ENCODE data around the gene CRHR1.

The CRHR1 gene

GRCh38 chr17:45749831-45750335 lies 34.2 kb upstream of the CRHR1 start:
- H3K9ac ChIP-seq (ENCODE audit: low read length): no peak overlapping the region
- no peaks in the 10 kb centered on the region for H3K9me3 ChIP-seq (ENCODE audit: low read length)
- H3K4me3 ChIP-seq (ENCODE audit: low read depth in 1 of 2, low read length in 2 of 2): no peak overlapping the region
- peaks cover 0 to 18% of the 10 kb centered on the region in 2 donors for H3K27me3 ChIP-seq (ENCODE audit: control insufficient read depth in 1 of 2, insufficient read depth in 2 of 2, low read length in 2 of 2)
- no peaks in the 10 kb centered on the region for H3K36me3 ChIP-seq (ENCODE audit: insufficient read depth, low read length)
- no peaks in the 10 kb centered on the region for H3K4me1 ChIP-seq (ENCODE audit: insufficient read depth, low read length)
- no peak overlapping the region for H3K27ac ChIP-seq (ENCODE audit: low read depth, low read length)

DNA sequence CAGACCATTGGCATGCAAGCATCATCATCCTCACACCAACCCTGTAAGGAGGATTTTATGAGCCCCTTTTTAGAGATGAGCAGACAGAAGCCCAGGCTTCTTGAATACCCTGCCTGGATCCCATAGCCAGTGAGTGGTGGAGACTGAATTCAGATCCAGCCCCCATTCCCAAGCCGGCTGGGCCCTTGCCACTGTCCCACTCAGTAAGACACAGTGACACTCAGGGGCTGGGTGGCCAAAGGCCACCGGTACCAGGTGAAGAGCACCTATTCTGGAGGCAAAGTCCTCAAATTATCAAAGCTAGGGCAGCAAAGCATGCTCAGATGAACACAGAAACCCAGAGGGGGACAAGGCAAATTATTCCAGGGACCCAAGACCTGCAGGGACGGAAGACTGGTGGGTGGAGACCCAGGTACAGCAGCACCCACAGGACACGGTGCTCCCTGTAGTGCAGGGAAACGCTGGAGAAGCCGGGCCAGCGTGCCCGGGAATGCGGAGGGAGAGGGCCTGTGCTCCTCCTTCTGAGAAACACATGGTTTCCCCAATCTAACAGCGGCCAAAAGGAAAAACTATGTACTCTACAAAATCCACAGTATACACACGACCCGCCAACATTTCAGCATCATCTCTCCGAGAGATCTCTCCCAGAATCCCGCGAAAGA lies 33.2 kb upstream of the CRHR1 start:
- H3K4me3 ChIP-seq (ENCODE audit: low read depth in 1 of 2, low read length in 2 of 2): no peak overlapping the region
- H3K9ac ChIP-seq (ENCODE audit: low read length): no peak overlapping the region
- no peaks in the 10 kb centered on the region for H3K4me1 ChIP-seq (ENCODE audit: insufficient read depth, low read length)
- no peaks in the 10 kb centered on the region for H3K36me3 ChIP-seq (ENCODE audit: insufficient read depth, low read length)
- peaks cover 0 to 21% of the 10 kb centered on the region in 2 donors for H3K27me3 ChIP-seq (ENCODE audit: control insufficient read depth in 1 of 2, insufficient read depth in 2 of 2, low read length in 2 of 2)
- no peaks in the 10 kb centered on the region for H3K9me3 ChIP-seq (ENCODE audit: low read length)
- no peak overlapping the region for H3K27ac ChIP-seq (ENCODE audit: low read depth, low read length)

DNA sequence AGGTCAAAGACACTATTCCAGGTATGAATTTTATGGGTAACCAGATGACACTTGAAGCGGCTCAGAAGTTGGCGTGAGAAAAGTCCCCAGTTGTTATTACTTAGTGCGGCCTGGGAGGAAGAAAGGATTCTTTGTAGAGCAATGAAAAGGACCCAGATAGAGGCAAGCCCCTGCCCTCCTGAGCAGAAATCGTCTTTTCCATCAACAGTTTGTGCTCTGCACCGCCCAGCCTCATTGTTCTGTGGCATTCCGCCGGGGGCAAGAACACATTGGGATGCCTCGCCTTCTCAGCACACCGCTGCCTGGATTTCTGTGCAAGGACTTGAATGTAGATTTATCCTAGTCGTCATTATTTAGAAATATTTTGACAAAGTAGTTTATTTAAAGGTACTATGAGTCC lies 32.7 kb upstream of the CRHR1 start:
- Histone ChIP-seq H3K27ac (ENCODE audit: low read depth, low read length) (no peak overlapping the region), H3K9me3 (ENCODE audit: low read length) (no peaks in the 10 kb centered on the region), H3K27me3 (ENCODE audit: control insufficient read depth in 1 of 2, insufficient read depth in 2 of 2, low read length in 2 of 2) (peaks cover 0 to 22% of the 10 kb centered on the region in 2 donors), H3K36me3 (ENCODE audit: insufficient read depth, low read length) (no peaks in the 10 kb centered on the region), H3K4me1 (ENCODE audit: insufficient read depth, low read length) (no peaks in the 10 kb centered on the region), H3K9ac (ENCODE audit: low read length) (no peak overlapping the region), H3K4me3 (ENCODE audit: low read depth in 1 of 2, low read length in 2 of 2) (no peak overlapping the region)

DNA sequence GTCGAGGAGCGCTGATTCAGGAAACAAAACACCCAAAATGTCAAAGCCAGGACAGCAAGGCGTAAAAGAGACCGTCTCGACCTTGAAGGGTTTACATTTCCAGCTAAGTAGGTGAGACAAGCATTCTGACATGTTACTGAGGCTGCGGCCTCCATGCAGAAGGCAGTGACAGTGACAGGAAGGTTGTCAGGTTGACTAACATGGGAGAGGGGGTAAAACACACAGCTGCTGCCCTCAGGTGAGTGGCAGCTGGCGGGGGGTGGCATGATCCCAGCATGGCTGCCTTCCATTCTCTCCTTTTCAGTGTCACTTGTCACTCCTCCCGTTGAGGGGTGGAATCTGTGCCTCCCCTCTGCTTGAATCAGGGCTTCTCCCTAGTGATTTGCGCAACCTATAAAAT lies 31.9 kb upstream of the CRHR1 start:
- Histone ChIP-seq H3K9ac (ENCODE audit: low read length) (no peak overlapping the region), H3K9me3 (ENCODE audit: low read length) (no peaks in the 10 kb centered on the region), H3K27ac (ENCODE audit: low read depth, low read length) (no peak overlapping the region), H3K4me1 (ENCODE audit: insufficient read depth, low read length) (no peaks in the 10 kb centered on the region), H3K4me3 (ENCODE audit: low read depth in 1 of 2, low read length in 2 of 2) (no peak overlapping the region), H3K36me3 (ENCODE audit: insufficient read depth, low read length) (no peaks in the 10 kb centered on the region), H3K27me3 (ENCODE audit: control insufficient read depth in 1 of 2, insufficient read depth in 2 of 2, low read length in 2 of 2) (peaks cover 0 to 24% of the 10 kb centered on the region in 2 donors)

- Histone ChIP-seq H3K4me3 (ENCODE audit: low read depth in 1 of 2, low read length in 2 of 2) (no peak overlapping the region), H3K27ac (ENCODE audit: low read depth, low read length) (no peak overlapping the region), H3K4me1 (ENCODE audit: insufficient read depth, low read length) (no peaks in the 10 kb centered on the region), H3K9ac (ENCODE audit: low read length) (no peak overlapping the region), H3K9me3 (ENCODE audit: low read length) (no peaks in the 10 kb centered on the region), H3K36me3 (ENCODE audit: insufficient read depth, low read length) (no peaks in the 10 kb centered on the region), H3K27me3 (ENCODE audit: control insufficient read depth in 1 of 2, insufficient read depth in 2 of 2, low read length in 2 of 2) (peaks cover 0 to 24% of the 10 kb centered on the region in 2 donors)
Observed at GRCh38 chr17:45753645-45754225, 30.4 kb upstream of the CRHR1 start.

DNA sequence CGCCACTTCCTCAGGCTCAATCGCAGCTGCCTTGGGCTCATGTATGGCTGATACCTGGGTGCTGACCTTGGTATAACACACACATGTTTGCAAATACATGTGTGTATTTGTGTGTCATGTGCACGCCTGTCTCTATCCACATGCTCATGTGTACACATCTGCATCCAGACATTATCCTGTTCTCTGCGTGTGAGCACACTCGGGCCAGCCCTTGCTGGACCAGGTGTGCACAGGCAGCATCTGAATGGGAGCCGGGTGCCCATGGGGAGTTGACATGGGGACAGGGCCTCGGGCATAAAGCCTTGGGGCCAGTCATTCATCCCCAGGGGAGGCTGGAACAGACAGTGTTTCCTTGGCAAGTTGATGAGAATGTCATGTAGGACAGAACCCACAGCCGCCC lies 29.1 kb upstream of the CRHR1 start:
- peaks cover 0 to 24% of the 10 kb centered on the region in 2 donors for H3K27me3 ChIP-seq (ENCODE audit: control insufficient read depth in 1 of 2, insufficient read depth in 2 of 2, low read length in 2 of 2)
- no peak overlapping the region for H3K4me3 ChIP-seq (ENCODE audit: low read depth in 1 of 2, low read length in 2 of 2)
- no peaks in the 10 kb centered on the region for H3K9me3 ChIP-seq (ENCODE audit: low read length)
- H3K36me3 ChIP-seq (ENCODE audit: insufficient read depth, low read length): no peaks in the 10 kb centered on the region
- no peak overlapping the region for H3K9ac ChIP-seq (ENCODE audit: low read length)
- H3K27ac ChIP-seq (ENCODE audit: low read depth, low read length): no peak overlapping the region
- no peaks in the 10 kb centered on the region for H3K4me1 ChIP-seq (ENCODE audit: insufficient read depth, low read length)

DNA sequence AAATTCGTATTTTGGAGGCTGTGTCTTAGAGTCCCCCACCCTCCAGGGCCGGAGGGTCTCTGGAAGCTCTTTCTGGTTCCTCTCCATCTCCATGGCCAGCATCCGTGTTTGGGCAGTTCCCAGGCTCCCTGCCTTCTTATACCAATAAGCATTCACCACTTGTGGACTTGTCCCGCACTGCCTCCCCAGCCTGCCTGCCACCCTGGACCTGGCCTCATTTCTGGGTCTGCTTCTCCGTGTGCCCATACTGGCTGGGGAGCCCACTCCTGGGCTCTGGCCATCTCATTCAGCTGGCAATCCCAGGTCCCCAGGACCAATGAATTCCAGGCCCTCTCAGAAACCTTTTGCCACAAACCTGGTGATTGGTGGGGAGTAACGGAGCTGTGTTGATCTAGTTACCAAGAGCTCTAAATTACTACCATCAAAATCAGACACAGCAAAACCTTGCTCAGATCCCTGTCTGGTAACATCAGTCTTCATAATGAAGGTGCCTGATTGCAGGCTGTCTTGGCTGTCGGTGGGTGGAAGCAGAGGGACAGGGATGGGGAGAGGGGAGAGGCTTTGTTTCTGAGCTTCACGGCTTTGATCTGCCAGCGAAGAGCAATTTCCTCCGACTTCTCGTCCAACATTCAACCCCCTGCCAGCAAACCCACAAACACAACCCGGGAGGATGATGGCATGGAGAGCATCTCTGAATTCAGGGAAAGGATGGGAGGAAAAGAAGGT lies 27.7 kb upstream of the CRHR1 start:
- no peaks in the 10 kb centered on the region for H3K36me3 ChIP-seq (ENCODE audit: insufficient read depth, low read length)
- H3K27me3 ChIP-seq (ENCODE audit: control insufficient read depth in 1 of 2, insufficient read depth in 2 of 2, low read length in 2 of 2): peaks cover 0 to 24% of the 10 kb centered on the region in 2 donors
- no peak overlapping the region for H3K27ac ChIP-seq (ENCODE audit: low read depth, low read length)
- no peak overlapping the region for H3K4me3 ChIP-seq (ENCODE audit: low read depth in 1 of 2, low read length in 2 of 2)
- no peaks in the 10 kb centered on the region for H3K9me3 ChIP-seq (ENCODE audit: low read length)
- H3K4me1 ChIP-seq (ENCODE audit: insufficient read depth, low read length): no peaks in the 10 kb centered on the region
- H3K9ac ChIP-seq (ENCODE audit: low read length): no peak overlapping the region

DNA sequence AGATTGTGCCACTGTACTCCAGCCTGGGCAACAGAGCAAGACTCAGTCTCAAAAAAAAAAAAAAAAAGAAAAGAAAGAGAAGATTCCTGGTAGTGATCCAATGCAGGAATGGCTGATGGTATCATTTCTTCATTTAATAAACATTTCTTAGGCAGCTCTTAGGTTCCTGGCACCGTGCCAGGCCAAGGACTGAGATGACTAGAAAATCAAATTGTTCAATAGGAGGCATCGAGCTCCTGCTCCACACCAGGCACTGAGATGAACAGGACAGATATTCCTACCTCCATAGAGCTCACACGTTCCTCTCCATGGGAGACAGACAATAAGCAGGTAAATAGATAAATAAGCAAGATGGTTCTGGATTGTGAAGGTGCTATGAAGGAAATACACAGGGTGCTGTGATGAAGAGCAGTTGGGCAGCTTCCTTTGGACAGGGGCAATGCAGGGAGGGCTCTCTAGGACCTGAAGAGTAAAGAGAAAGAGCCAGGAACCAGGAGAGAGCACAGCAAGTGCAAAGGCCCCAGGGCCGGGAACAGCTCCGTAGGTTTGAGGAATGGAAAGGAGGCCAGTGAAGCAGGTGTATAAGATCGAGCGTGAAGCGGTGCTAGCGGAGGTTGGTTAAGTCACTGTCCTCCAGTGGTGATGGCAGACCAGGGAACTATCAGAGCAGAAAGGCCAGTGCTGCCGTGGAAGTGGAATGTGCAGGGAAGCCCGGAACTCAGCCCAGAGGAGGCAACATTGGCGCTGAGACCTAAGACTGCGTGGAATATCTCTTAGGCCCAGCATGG lies 26.5 kb upstream of the CRHR1 start:
- H3K27me3 ChIP-seq (ENCODE audit: control insufficient read depth in 1 of 2, insufficient read depth in 2 of 2, low read length in 2 of 2): peaks cover 0 to 24% of the 10 kb centered on the region in 2 donors
- no peaks in the 10 kb centered on the region for H3K36me3 ChIP-seq (ENCODE audit: insufficient read depth, low read length)
- no peak overlapping the region for H3K9ac ChIP-seq (ENCODE audit: low read length)
- no peak overlapping the region for H3K4me3 ChIP-seq (ENCODE audit: low read depth in 1 of 2, low read length in 2 of 2)
- H3K9me3 ChIP-seq (ENCODE audit: low read length): no peaks in the 10 kb centered on the region
- H3K27ac ChIP-seq (ENCODE audit: low read depth, low read length): no peak overlapping the region
- no peaks in the 10 kb centered on the region for H3K4me1 ChIP-seq (ENCODE audit: insufficient read depth, low read length)

GRCh38 chr17:45758544-45758943 lies 25.6 kb upstream of the CRHR1 start:
- peaks cover 0 to 24% of the 10 kb centered on the region in 2 donors for H3K27me3 ChIP-seq (ENCODE audit: control insufficient read depth in 1 of 2, insufficient read depth in 2 of 2, low read length in 2 of 2)
- H3K4me1 ChIP-seq (ENCODE audit: insufficient read depth, low read length): no peaks in the 10 kb centered on the region
- no peaks in the 10 kb centered on the region for H3K9me3 ChIP-seq (ENCODE audit: low read length)
- H3K9ac ChIP-seq (ENCODE audit: low read length): no peak overlapping the region
- H3K36me3 ChIP-seq (ENCODE audit: insufficient read depth, low read length): no peaks in the 10 kb centered on the region
- H3K4me3 ChIP-seq (ENCODE audit: low read depth in 1 of 2, low read length in 2 of 2): no peak overlapping the region
- H3K27ac ChIP-seq (ENCODE audit: low read depth, low read length): no peak overlapping the region

DNA sequence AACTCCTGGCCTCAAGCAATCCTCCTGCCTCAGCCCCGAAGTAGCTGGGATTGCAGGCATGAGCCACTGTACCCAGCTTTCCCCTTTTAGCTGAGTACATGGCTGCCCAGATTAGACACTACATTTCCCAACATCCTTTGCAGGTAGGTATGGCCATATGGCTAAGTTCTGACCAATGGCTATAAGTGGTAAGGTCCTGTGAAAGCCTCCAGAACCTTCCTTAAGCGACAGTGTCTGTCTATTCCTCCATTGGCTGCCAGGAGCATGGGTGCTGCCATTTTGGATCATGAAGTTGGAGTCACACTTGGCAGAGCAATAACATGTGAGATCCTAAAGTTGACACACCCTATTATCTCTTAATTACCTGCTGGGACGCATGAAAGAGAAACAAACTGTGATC lies 24.4 kb upstream of the CRHR1 start:
- Histone ChIP-seq H3K27me3 (ENCODE audit: control insufficient read depth in 1 of 2, insufficient read depth in 2 of 2, low read length in 2 of 2) (peaks cover 0 to 17% of the 10 kb centered on the region in 2 donors), H3K27ac (ENCODE audit: low read depth, low read length) (no peak overlapping the region), H3K4me3 (ENCODE audit: low read depth in 1 of 2, low read length in 2 of 2) (no peak overlapping the region), H3K9me3 (ENCODE audit: low read length) (no peaks in the 10 kb centered on the region), H3K36me3 (ENCODE audit: insufficient read depth, low read length) (no peaks in the 10 kb centered on the region), H3K9ac (ENCODE audit: low read length) (no peak overlapping the region), H3K4me1 (ENCODE audit: insufficient read depth, low read length) (no peaks in the 10 kb centered on the region)

DNA sequence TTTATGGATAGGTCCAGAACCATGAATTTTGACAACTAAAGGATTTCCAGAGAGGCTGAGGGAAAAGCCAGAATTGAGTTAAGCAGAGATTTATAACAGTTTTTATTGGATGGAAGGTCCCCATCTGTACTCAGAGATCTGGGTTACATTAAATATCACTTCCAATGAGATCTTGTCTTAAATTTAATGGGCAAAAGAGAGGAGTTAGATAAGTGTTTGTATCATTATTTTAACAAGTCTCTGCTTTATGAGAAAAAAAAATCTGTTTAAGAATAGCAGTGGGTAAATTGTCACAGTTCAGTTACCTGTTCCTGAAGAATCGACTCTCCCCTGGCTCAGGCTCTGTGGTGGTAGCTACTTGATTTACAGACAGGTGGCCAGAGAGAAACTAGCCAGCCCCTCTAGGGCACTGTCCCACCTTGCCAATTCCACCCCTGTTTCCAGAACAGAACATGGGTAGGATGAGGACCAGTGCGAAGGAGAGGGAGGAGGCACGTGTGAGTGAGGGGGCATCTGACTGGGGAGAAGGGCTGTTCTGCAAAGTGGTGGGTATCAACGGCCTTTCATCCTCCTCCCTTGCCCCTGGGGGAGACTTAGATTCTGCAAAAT lies 22.1 kb upstream of the CRHR1 start:
- no peak overlapping the region for H3K9ac ChIP-seq (ENCODE audit: low read length)
- H3K27me3 ChIP-seq (ENCODE audit: control insufficient read depth in 1 of 2, insufficient read depth in 2 of 2, low read length in 2 of 2): no peaks in the 10 kb centered on the region
- H3K9me3 ChIP-seq (ENCODE audit: low read length): no peaks in the 10 kb centered on the region
- H3K36me3 ChIP-seq (ENCODE audit: insufficient read depth, low read length): no peaks in the 10 kb centered on the region
- no peaks in the 10 kb centered on the region for H3K4me1 ChIP-seq (ENCODE audit: insufficient read depth, low read length)
- no peak overlapping the region for H3K4me3 ChIP-seq (ENCODE audit: low read depth in 1 of 2, low read length in 2 of 2)
- no peak overlapping the region for H3K27ac ChIP-seq (ENCODE audit: low read depth, low read length)

Data from muscle layer of colon (tissue), 2 donors.